ENCODE results near the gene PTK6.

The PTK6 gene

DNA sequence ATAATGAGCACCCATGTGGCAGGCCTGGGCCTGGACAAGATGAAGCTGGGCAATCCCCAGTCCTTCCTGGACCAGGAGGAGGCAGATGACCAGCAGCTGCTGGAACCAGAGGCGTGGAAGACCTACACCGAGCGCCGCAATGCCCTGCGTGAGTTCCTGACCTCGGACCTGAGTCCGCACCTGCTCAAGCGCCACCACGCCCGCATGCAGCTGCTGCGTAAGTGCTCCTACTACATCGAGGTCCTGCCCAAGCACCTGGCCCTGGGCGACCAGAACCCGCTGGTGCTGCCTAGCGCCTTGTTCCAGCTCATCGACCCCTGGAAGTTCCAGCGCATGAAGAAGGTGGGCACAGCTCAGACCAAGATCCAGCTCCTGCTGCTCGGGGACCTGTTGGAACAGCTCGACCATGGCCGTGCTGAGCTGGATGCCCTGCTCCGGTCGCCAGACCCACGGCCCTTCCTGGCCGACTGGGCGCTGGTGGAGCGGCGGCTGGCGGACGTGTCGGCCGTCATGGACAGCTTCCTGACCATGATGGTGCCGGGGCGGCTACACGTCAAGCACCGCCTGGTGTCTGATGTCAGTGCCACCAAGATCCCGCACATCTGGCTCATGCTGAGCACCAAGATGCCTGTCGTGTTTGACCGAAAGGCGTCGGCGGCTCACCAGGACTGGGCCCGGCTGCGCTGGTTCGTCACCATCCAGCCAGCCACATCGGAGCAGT is 18.6 kb upstream of the PTK6 start:
- Histone ChIP-seq H3K9me3 (ENCODE audit: control insufficient read depth, insufficient read depth, low read length) (no peaks in the 10 kb centered on the region), H3K27ac (ENCODE audit: low read length) (no peak overlapping the region), H3K27me3 (ENCODE audit: control insufficient read depth, insufficient read depth, low read length) (no peaks in the 10 kb centered on the region), H3K4me1 (ENCODE audit: control insufficient read depth, insufficient read depth, low read length) (peaks cover 9% of the 10 kb centered on the region), H3K36me3 (ENCODE audit: control insufficient read depth, insufficient read depth, low read length) (peaks cover 3% of the 10 kb centered on the region; the same call in 1 of the 2 replicates), H3K4me3 (ENCODE audit: low read length) (no peak overlapping the region)
- no CpG with 5 or more reads among the region's 45 CpGs for WGBS (ENCODE audit: insufficient coverage, insufficient read length)
- DNase-seq (ENCODE audit: low read depth, low spot score): no peak

DNA sequence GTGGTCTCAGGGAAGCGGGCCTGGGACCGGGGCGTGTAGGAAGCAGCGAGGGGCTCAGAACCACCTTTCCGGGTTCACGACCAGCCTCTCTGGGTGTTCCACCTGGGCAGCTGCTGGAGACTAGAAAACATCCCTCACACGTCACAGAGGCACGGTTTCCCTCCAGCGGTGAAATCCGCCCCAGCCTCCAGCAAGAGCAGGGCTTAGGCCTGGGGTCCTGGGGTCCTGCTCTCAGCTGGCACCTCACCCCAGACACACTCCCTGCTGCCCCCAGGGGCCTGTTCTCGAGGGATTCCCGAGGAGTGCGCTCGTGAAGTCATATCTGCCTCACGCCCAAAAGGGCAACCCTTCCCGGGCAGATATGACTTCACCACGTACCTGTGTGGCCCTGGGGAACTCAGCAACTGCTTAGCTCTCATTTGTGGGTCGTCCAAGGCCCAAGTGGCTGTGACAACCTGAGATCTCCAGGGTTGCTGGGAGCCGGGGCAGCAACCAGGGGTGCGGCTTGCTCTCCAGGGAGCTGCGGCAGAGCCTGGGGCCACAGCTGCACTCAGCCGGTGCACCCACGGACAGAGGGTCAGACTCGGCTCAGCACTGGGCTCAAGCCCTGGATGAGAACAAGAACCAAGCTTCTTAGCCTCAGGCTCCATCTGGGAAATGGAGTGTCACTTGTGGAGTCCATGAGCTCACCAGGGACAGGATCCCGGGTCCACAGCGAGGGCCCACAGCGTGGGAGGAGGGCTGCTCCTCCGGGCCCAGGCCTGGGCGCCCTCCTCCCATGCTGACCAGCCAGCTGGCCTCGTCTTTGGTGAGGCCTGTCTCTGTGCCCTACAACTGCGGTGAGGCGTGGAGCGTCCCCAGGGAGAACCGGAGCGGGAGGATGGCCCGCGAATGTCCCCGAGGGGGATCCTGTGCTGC is 17.4 kb upstream of the PTK6 start:
- DNase-seq (ENCODE audit: low read depth, low spot score): no peak
- H3K36me3 ChIP-seq (ENCODE audit: control insufficient read depth, insufficient read depth, low read length): no peaks in the 10 kb centered on the region
- no peak overlapping the region for H3K27ac ChIP-seq (ENCODE audit: low read length)
- no CpG with 5 or more reads among the region's 38 CpGs for WGBS (ENCODE audit: insufficient coverage, insufficient read length)
- H3K4me1 ChIP-seq (ENCODE audit: control insufficient read depth, insufficient read depth, low read length): peaks cover 9% of the 10 kb centered on the region
- no peaks in the 10 kb centered on the region for H3K9me3 ChIP-seq (ENCODE audit: control insufficient read depth, insufficient read depth, low read length)
- H3K27me3 ChIP-seq (ENCODE audit: control insufficient read depth, insufficient read depth, low read length): no peaks in the 10 kb centered on the region
- H3K4me3 ChIP-seq (ENCODE audit: low read length): peak overlapping the region; percentile 82; the same call in 1 of the 2 replicates

DNA sequence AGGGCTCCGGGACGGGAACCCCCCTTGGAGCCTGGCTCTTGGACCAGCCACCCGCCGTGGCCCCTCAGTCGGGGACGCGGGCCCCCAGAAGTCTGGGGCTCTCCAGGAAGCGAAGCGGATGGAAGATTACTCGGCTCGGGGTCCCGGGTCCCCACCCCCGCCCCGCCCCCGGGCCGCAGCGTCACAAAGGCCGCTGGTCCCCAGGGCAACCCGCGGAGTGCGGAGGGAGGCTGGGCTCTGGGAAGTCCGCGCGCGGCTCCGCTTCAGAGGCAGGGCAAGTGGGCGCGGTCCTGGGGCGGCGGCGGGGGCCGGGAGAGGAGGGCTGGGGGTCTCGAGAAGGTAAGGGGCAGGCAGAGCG is 16.7 kb upstream of the PTK6 start, which contains the start of gene FNDC11:
Gene FNDC11, plus strand, starts transcription at position 227 of the 358 bp plus-strand sequence. CDS start 1,505 bp downstream, outside the sequence.
- no peaks in the 10 kb centered on the region for H3K36me3 ChIP-seq (ENCODE audit: control insufficient read depth, insufficient read depth, low read length)
- peaks cover 9% of the 10 kb centered on the region for H3K4me1 ChIP-seq (ENCODE audit: control insufficient read depth, insufficient read depth, low read length)
- H3K27me3 ChIP-seq (ENCODE audit: control insufficient read depth, insufficient read depth, low read length): no peaks in the 10 kb centered on the region
- H3K27ac ChIP-seq (ENCODE audit: low read length): no peak within 1 kb of the TSS
- H3K4me3 ChIP-seq (ENCODE audit: low read length): peak within 1 kb of the TSS; percentile 82
- no peaks in the 10 kb centered on the region for H3K9me3 ChIP-seq (ENCODE audit: control insufficient read depth, insufficient read depth, low read length)
- WGBS (ENCODE audit: insufficient coverage, insufficient read length): no CpG with 5 or more reads among the region's 34 CpGs
- DNase-seq (ENCODE audit: low read depth, low spot score): no peak

GRCh38 chr20:63553251-63553932 is 16.2 kb upstream of the PTK6 start:
- Histone ChIP-seq H3K9me3 (ENCODE audit: control insufficient read depth, insufficient read depth, low read length) (no peaks in the 10 kb centered on the region), H3K27me3 (ENCODE audit: control insufficient read depth, insufficient read depth, low read length) (no peaks in the 10 kb centered on the region), H3K4me3 (ENCODE audit: low read length) (peak overlapping the region; percentile 82), H3K4me1 (ENCODE audit: control insufficient read depth, insufficient read depth, low read length) (peaks cover 12% of the 10 kb centered on the region), H3K27ac (ENCODE audit: low read length) (no peak overlapping the region), H3K36me3 (ENCODE audit: control insufficient read depth, insufficient read depth, low read length) (no peaks in the 10 kb centered on the region)
- WGBS (ENCODE audit: insufficient coverage, insufficient read length): no CpG with 5 or more reads among the region's 37 CpGs
- DNase-seq (ENCODE audit: low read depth, low spot score): peak; percentile 73

DNA sequence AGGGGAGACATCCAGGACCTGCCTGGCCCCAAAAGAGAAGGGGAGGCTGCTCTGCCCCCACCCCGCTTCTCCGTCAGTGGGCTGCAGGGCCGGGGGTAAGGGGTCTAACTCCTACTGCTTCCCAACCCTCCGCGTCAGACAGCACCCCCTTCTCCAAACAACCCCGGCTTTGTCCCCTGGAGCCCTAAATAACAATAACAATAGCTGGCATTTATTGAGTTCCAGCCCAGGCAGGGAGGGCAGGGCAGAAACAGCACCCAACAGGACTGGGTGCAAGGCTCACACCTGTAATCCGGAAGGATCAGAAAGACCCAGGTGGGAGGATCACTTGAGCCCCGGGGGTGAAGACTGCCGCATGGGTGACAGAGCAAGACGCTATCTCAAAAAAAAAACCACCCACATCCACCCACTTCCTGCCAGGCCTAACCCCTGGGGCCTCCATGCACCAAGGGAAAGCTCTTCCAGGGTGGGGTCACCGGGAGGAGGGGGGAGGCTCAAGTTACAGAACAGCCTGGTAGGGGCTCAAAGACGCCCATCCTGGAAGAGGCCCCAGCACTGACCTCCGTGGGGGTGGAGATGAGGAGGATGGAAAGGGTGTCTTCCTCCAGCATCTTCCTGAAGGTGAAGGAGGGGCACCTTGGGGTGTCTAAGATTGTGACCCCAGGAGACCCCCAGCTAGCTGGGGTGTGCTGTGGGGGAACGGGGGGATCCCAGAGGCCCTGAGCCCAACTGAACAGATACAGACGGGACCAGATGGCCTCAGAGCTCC is 15.5 kb upstream of the PTK6 start:
- H3K9me3 ChIP-seq (ENCODE audit: control insufficient read depth, insufficient read depth, low read length): no peaks in the 10 kb centered on the region
- H3K4me1 ChIP-seq (ENCODE audit: control insufficient read depth, insufficient read depth, low read length): peaks cover 14% of the 10 kb centered on the region
- 0 out of 2 replicates have a peak overlapping the region, but pooled peaks have one; percentile 7 for H3K4me3 ChIP-seq (ENCODE audit: low read length)
- H3K27me3 ChIP-seq (ENCODE audit: control insufficient read depth, insufficient read depth, low read length): no peaks in the 10 kb centered on the region
- no peaks in the 10 kb centered on the region for H3K36me3 ChIP-seq (ENCODE audit: control insufficient read depth, insufficient read depth, low read length)
- no peak overlapping the region for H3K27ac ChIP-seq (ENCODE audit: low read length)
- no peak for DNase-seq (ENCODE audit: low read depth, low spot score)
- WGBS (ENCODE audit: insufficient coverage, insufficient read length): no CpG with 5 or more reads among the region's 15 CpGs

DNA sequence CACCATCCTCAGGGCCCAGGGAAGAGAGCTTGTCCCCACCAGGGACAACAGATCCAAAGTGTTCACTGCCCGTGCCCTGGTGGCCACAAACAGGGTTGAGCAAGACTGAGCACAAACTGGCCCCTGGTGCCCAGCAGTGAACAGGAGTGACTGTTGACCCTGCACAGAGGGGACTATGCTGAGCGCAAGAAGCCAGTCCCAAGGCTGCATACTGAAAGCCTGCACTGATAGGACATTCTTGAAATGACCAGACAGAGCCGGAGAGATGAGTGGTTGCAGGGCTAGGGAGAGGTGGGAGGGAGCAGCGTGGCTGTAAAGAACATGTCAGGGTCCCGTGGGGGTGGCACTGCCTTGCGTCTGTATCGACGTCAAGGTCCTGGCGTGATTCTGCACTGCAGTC is 13.9 kb upstream of the PTK6 start:
- no peaks in the 10 kb centered on the region for H3K27me3 ChIP-seq (ENCODE audit: control insufficient read depth, insufficient read depth, low read length)
- peaks cover 14% of the 10 kb centered on the region for H3K4me1 ChIP-seq (ENCODE audit: control insufficient read depth, insufficient read depth, low read length)
- no peaks in the 10 kb centered on the region for H3K9me3 ChIP-seq (ENCODE audit: control insufficient read depth, insufficient read depth, low read length)
- WGBS (ENCODE audit: insufficient coverage, insufficient read length): no CpG with 5 or more reads among the region's 9 CpGs
- no peak overlapping the region for H3K4me3 ChIP-seq (ENCODE audit: low read length)
- H3K36me3 ChIP-seq (ENCODE audit: control insufficient read depth, insufficient read depth, low read length): no peaks in the 10 kb centered on the region; the same call in 1 of the 2 replicates
- H3K27ac ChIP-seq (ENCODE audit: low read length): no peak overlapping the region
- no peak for DNase-seq (ENCODE audit: low read depth, low spot score)

DNA sequence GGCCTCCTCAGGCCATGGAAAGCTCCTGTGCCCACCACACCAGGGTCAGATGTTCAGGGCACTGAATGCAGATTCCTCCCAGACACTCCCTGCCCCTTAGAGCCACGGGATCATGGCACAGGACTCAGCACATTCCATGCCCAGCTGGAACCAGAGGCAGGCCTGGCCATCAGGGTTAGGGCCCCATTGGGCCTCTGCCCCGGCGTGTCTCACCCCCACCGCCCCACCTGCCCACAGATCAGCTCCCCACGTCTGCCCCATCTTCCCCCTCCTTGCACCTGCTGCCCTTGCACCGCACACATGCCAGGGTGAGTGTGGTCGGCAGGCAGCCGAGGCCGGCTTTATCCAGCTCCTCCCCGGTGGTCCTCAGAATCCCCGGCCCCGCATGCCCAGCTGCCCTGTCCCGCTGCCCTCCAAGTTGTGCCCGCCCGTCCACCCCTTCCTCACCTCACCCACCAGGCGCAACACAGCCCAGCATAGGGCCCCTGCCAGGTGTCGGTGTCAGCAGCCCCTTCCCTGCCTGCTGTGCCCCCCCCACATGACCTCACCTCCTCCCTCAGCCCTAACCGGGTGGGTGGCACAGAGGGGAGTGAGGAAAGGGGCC is 12.6 kb upstream of the PTK6 start:
- no peak overlapping the region for H3K4me3 ChIP-seq (ENCODE audit: low read length)
- peaks cover 14% of the 10 kb centered on the region for H3K4me1 ChIP-seq (ENCODE audit: control insufficient read depth, insufficient read depth, low read length)
- H3K27ac ChIP-seq (ENCODE audit: low read length): no peak overlapping the region
- no peak for DNase-seq (ENCODE audit: low read depth, low spot score)
- WGBS (ENCODE audit: insufficient coverage, insufficient read length): no CpG with 5 or more reads among the region's 18 CpGs
- H3K9me3 ChIP-seq (ENCODE audit: control insufficient read depth, insufficient read depth, low read length): no peaks in the 10 kb centered on the region
- H3K36me3 ChIP-seq (ENCODE audit: control insufficient read depth, insufficient read depth, low read length): no peaks in the 10 kb centered on the region; the same call in 1 of the 2 replicates
- H3K27me3 ChIP-seq (ENCODE audit: control insufficient read depth, insufficient read depth, low read length): no peaks in the 10 kb centered on the region

- no peak for DNase-seq (ENCODE audit: low read depth, low spot score)
- H3K9me3 ChIP-seq (ENCODE audit: control insufficient read depth, insufficient read depth, low read length): no peaks in the 10 kb centered on the region
- H3K4me3 ChIP-seq (ENCODE audit: low read length): no peak overlapping the region
- H3K27me3 ChIP-seq (ENCODE audit: control insufficient read depth, insufficient read depth, low read length): no peaks in the 10 kb centered on the region
- H3K27ac ChIP-seq (ENCODE audit: low read length): no peak overlapping the region
- no CpG with 5 or more reads among the region's 25 CpGs for WGBS (ENCODE audit: insufficient coverage, insufficient read length)
- no peaks in the 10 kb centered on the region; the same call in 1 of the 2 replicates for H3K36me3 ChIP-seq (ENCODE audit: control insufficient read depth, insufficient read depth, low read length)
- H3K4me1 ChIP-seq (ENCODE audit: control insufficient read depth, insufficient read depth, low read length): peaks cover 10% of the 10 kb centered on the region
Observed at GRCh38 chr20:63549019-63549418, 11.8 kb upstream of the PTK6 start.

DNA sequence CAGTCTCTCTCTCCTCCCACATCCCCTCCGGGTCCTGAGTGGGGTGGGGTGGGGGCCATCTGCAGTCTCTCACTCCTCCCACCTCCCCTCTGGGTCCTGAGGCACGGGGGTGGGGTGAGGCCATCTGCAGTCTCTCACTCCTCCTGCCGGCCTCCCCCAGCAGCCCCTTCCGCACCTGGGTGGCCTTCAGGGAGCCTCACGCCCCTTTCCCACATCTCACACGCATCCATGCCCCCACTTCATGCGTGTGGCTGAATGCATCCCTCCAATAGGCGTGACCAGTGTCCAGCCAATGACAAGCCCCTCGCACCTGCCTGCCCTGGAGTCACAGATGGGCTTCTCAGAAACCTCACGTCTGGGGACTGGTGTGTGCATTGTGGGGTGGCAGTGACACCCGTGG is 11.4 kb upstream of the PTK6 start:
- H3K27me3 ChIP-seq (ENCODE audit: control insufficient read depth, insufficient read depth, low read length): no peaks in the 10 kb centered on the region
- H3K4me3 ChIP-seq (ENCODE audit: low read length): no peak overlapping the region
- peaks cover 10% of the 10 kb centered on the region for H3K4me1 ChIP-seq (ENCODE audit: control insufficient read depth, insufficient read depth, low read length)
- no peak overlapping the region for H3K27ac ChIP-seq (ENCODE audit: low read length)
- DNase-seq (ENCODE audit: low read depth, low spot score): no peak
- no peaks in the 10 kb centered on the region; the same call in 1 of the 2 replicates for H3K36me3 ChIP-seq (ENCODE audit: control insufficient read depth, insufficient read depth, low read length)
- H3K9me3 ChIP-seq (ENCODE audit: control insufficient read depth, insufficient read depth, low read length): no peaks in the 10 kb centered on the region
- whole genome bisulfite sequencing (ENCODE audit: insufficient coverage, insufficient read length): no CpG with 5 or more reads among the region's 11 CpGs

All from iPS DF 6.9 (cell line).